ENCODE data around the gene SPATA16. TPM values are rescaled to one million over a fixed set of nuclear protein-coding genes. Genes with fewer than 3 reads are reported as not detected.
"Not testable (repeated sequence)": the region's sequence is repeated elsewhere in the genome, so short reads cannot be mapped to it uniquely, and the experiment has no call there.

Gene SPATA16, protein sequence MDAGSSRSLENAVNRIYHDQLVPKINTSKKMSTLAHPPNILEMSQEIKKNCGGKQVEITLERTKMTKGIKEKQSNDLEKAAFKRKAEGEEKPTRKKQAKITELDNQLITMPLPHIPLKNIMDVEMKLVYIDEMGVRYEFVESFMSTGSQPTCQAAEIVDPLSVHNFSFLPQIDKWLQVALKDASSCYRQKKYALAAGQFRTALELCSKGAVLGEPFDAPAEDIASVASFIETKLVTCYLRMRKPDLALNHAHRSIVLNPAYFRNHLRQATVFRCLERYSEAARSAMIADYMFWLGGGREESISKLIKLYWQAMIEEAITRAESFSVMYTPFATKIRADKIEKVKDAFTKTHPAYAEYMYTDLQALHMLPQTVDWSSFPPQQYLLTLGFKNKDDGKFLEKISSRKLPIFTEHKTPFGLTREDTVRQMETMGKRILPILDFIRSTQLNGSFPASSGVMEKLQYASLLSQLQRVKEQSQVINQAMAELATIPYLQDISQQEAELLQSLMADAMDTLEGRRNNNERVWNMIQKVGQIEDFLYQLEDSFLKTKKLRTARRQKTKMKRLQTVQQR
- total RNA-seq = not detected
- polyA plus RNA-seq = not detected
- long read RNA-seq, donor 1 = 0 reads
- long read RNA-seq, donor 2 = 0 reads

- Histone ChIP-seq H3K27ac (no peak within 1 kb of the TSS), H3K4me1 (no peaks in the 10 kb centered on the region), H3K36me3 (ENCODE audit: insufficient read depth in 1 of 2, low read depth in 1 of 2) (no peaks in the 10 kb centered on the region), H3K4me3 (no peak within 1 kb of the TSS), H3K9me3 (no peaks in the 10 kb centered on the region), H3K27me3 (ENCODE audit: insufficient read depth in 3 of 3, low read length in 2 of 3) (no peaks in the 10 kb centered on the region)
- ATAC-seq = no peak
- DNase-seq = no peak
- intact Hi-C loops (cut with DNase I) = no loop called here
- WGBS, 3 donors = 88 to 91% (median 88%) methylated on average over 18 of the region's 18 CpGs
- TF ChIP-seq, protein P1, sequence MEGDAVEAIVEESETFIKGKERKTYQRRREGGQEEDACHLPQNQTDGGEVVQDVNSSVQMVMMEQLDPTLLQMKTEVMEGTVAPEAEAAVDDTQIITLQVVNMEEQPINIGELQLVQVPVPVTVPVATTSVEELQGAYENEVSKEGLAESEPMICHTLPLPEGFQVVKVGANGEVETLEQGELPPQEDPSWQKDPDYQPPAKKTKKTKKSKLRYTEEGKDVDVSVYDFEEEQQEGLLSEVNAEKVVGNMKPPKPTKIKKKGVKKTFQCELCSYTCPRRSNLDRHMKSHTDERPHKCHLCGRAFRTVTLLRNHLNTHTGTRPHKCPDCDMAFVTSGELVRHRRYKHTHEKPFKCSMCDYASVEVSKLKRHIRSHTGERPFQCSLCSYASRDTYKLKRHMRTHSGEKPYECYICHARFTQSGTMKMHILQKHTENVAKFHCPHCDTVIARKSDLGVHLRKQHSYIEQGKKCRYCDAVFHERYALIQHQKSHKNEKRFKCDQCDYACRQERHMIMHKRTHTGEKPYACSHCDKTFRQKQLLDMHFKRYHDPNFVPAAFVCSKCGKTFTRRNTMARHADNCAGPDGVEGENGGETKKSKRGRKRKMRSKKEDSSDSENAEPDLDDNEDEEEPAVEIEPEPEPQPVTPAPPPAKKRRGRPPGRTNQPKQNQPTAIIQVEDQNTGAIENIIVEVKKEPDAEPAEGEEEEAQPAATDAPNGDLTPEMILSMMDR (IDR thresholded peaks at IDR 0.05) = no peak
These were observed at the start of gene SPATA16 for GRCh38 chr3:173140986-173141385. Gene SPATA16, minus strand, starts transcription at chr3:173141235. Its CDS starts 23,504 bp downstream, at chr3:173117731.

DNA sequence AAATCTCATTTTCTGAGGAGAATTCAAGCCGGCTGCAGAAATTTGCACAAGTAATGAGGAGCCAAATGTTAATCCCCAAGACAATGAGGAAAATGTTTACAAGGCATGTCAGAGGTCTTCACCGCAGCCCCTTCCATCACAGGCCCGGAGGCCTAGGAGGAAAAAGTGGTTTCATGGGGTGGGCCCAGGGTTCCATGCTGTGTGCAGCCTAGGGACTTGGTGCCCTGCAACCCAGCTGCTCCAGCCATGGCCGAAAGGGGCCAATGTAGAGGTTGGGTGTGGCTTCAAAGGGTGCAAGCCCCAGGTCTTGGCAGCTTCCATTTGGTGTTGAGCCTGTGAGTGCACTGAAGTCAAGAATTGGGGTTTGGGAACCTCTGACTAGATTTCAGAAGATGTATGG lies 42.0 kb upstream of the SPATA16 start:
- H3K4me3 ChIP-seq; intact Hi-C loops (cut with DNase I); H3K9me3 ChIP-seq; H3K27me3 ChIP-seq (ENCODE audit: insufficient read depth in 3 of 3, low read length in 2 of 3); H3K4me1 ChIP-seq; H3K27ac ChIP-seq; ATAC-seq; H3K36me3 ChIP-seq (ENCODE audit: insufficient read depth in 1 of 2, low read depth in 1 of 2): not testable (repeated sequence)
- WGBS, 3 donors = 86 to 89% (median 88%) methylated on average over 4 of the region's 4 CpGs
- DNase-seq = peak in 1 of 2 donors; percentile 35

GRCh38 chr3:173173652-173174051 lies 32.6 kb upstream of the SPATA16 start:
- Histone ChIP-seq H3K36me3 (ENCODE audit: insufficient read depth in 1 of 2, low read depth in 1 of 2) (no peaks in the 10 kb centered on the region), H3K27me3 (ENCODE audit: insufficient read depth in 3 of 3, low read length in 2 of 3) (no peaks in the 10 kb centered on the region), H3K4me1 (no peaks in the 10 kb centered on the region), H3K4me3 (no peak overlapping the region), H3K9me3 (no peaks in the 10 kb centered on the region), H3K27ac (no peak overlapping the region)
- WGBS, 3 donors = 39 to 52% (median 46%) methylated on average over 2 of the region's 2 CpGs
- no peak for DNase-seq
- TF ChIP-seq, protein P1 (IDR thresholded peaks at IDR 0.05) = no peak
- intact Hi-C loops (cut with DNase I) = no loop called here
- no peak for ATAC-seq

- H3K4me1 ChIP-seq; H3K9me3 ChIP-seq; H3K27me3 ChIP-seq (ENCODE audit: insufficient read depth in 3 of 3, low read length in 2 of 3); intact Hi-C loops (cut with DNase I); DNase-seq; H3K36me3 ChIP-seq (ENCODE audit: insufficient read depth in 1 of 2, low read depth in 1 of 2); H3K27ac ChIP-seq; ATAC-seq; H3K4me3 ChIP-seq: not testable (repeated sequence)
- WGBS, 3 donors = 81 to 90% (median 81%) methylated on average over 8 of the region's 8 CpGs
These were observed 18.1 kb upstream of the SPATA16 start for GRCh38 chr3:173159139-173159538.

DNA sequence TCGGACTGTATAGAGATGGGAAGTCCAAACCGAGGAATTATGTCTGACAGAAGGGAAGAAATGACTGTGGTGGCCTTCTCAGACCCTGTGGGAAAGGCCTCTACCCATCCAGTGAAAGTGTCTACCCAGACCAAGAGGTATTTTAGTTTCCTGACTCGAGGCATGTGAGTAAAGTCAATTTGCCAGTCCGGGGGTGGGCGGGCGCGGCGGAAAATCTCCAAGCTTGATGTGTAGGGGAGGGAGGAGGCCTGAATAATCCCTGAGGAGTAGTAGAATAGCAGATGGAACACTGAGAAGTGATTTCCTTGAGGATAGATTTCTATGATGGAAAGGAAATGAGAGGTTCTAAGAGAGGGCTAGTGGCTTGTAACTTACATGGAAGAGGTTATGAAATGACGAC lies 15.5 kb upstream of the SPATA16 start:
- 78 to 82% (median 80%) methylated on average over 9 of the region's 9 CpGs for WGBS, 3 donors
- ATAC-seq = not testable (repeated sequence)

DNA sequence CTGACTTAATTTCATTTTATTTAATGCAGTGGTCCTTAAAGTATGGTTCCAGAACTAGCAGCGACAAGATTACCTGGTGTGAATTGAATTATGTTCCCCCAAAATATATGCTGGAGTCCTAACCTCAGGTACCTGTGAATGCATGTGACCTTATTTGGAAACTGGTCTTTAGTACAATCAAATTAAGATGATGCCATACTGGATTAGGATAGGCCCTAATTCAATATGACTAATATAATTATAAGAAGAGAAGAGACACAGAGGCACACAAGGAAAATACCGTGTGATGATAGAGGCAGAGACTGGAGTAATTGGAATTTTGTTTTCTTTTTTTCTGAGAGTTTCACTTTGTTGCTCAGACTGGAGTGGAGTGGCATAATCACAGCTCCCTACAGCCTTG lies 12.6 kb upstream of the SPATA16 start:
- H3K4me3 ChIP-seq = no peak overlapping the region
- no peak overlapping the region for H3K27ac ChIP-seq
- H3K36me3 ChIP-seq (ENCODE audit: insufficient read depth in 1 of 2, low read depth in 1 of 2) = no peaks in the 10 kb centered on the region
- no peak for DNase-seq
- 81 to 91% (median 84%) methylated on average over 2 of the region's 2 CpGs for WGBS, 3 donors
- H3K9me3 ChIP-seq = no peaks in the 10 kb centered on the region
- TF ChIP-seq, protein P1 (IDR thresholded peaks at IDR 0.05) = no peak
- no peaks in the 10 kb centered on the region for H3K27me3 ChIP-seq (ENCODE audit: insufficient read depth in 3 of 3, low read length in 2 of 3)
- no peaks in the 10 kb centered on the region for H3K4me1 ChIP-seq
- intact Hi-C loops (cut with DNase I) = no loop called here
- no peak for ATAC-seq

More for the DNA sequence above, 15.5 kb upstream of the SPATA16 start:
- H3K4me3 ChIP-seq; H3K36me3 ChIP-seq (ENCODE audit: insufficient read depth in 1 of 2, low read depth in 1 of 2); H3K4me1 ChIP-seq; intact Hi-C loops (cut with DNase I); H3K9me3 ChIP-seq; H3K27me3 ChIP-seq (ENCODE audit: insufficient read depth in 3 of 3, low read length in 2 of 3); H3K27ac ChIP-seq; DNase-seq: not testable (repeated sequence)
